HCT116 (cell line): ENCODE measurements around the gene UGT1A7. TPM values are rescaled to one million over a fixed set of nuclear protein-coding genes. Genes with fewer than 3 reads are reported as not detected.

Experiments
- ATAC-seq: fragments of 200-7000 bp; cut with Tn5 transposase; 2 replicates; pipeline ENCODE4 v1.9.1; 2020; ENCODE audit warnings: mild to moderate bottlenecking, moderate library complexity
- BruUV-seq: library from RNA; stranded (reverse); fragments of 400-500 nt; replicated peaks from 2 replicates; lab custom pipeline; 2021; lab: Mats Ljungman, UMichigan
- CTCF ChIA-PET: fragments of 300-600 bp; sonication (Branson Sonifier 250); formaldehyde crosslinking; loops from one replicate; lab custom pipeline; 2021; ENCODE audit warnings: antibody characterized with exemption; lab: Charles Lee
- POLR2A ChIA-PET: fragments of 300-600, 350-600 bp; sonication (Branson Sonifier 250); formaldehyde crosslinking; loops from one replicate; lab custom pipeline; 2021; ENCODE audit warnings: antibody characterized with exemption; lab: Charles Lee
- RAD21 ChIA-PET, 2 experiments: fragments of 300-600 bp; sonication (Branson Sonifier 250); formaldehyde crosslinking; loops; one replicate each; lab custom pipeline; 2023; ENCODE audit warnings: low total read pairs in 2 of 2; ENCODE audit not compliant: uncharacterized antibody in 2 of 2, unreplicated experiment in 2 of 2, low non-redundant PET in 1 of 2; lab: Charles Lee
- DNase-seq: peaks from one replicate; pipeline ENCODE4 v3.0.0-alpha.2; 2010; ENCODE audit warnings: low read depth, low spot score
- H2AFZ ChIP-seq: fragments of 200-600 bp; shearing (Covaris generic), sonication (generic); 2 replicates; pipeline ENCODE4 v1.6.1; 2017; ENCODE audit warnings: low read depth, mixed run types, mixed read lengths, antibody characterized with exemption, low read length; ENCODE audit not compliant: poor library complexity, severe bottlenecking
- H3K27ac ChIP-seq: 2 replicates; pipeline ENCODE4 v1.5.1; 2012; ENCODE audit warnings: low read depth, low read length
- H3K27me3 ChIP-seq: fragments of 200-600 bp; sonication (generic); 2 replicates; pipeline ENCODE4 v1.6.1; 2016; ENCODE audit warnings: mixed run types, low read length, mixed read lengths; ENCODE audit not compliant: insufficient read depth
- H3K36me3 ChIP-seq, 2 experiments: fragments of 200-500 bp in 1 of 2; fragments of 200-600 bp in 1 of 2; sonication (Bioruptor generic) in 1 of 2; sonication (generic) in 1 of 2; 2 replicates each; pipeline versions ENCODE4 v1.5.1 to v1.6.1; 2014 to 2016; ENCODE audit warnings: low read length in 2 of 2, inconsistent platforms in 1 of 2, mixed read lengths in 1 of 2, mixed run types in 1 of 2; ENCODE audit not compliant: insufficient read depth in 2 of 2, control insufficient read depth in 1 of 2
- H3K4me1 ChIP-seq, 2 experiments: fragments of 200-600 bp in 1 of 2; sonication (generic) in 1 of 2; 2 replicates each; pipeline versions ENCODE4 v1.5.1 to v1.6.1; 2012 to 2017; ENCODE audit warnings: low read length in 2 of 2, inconsistent platforms in 1 of 2, mild to moderate bottlenecking in 1 of 2, mixed read lengths in 1 of 2, mixed run types in 1 of 2, moderate library complexity in 1 of 2; ENCODE audit not compliant: insufficient read depth in 2 of 2, control insufficient read depth in 1 of 2
- H3K4me2 ChIP-seq: fragments of 200-600 bp; sonication (generic); 2 replicates; pipeline ENCODE4 v1.6.1; 2017; ENCODE audit warnings: mixed run types, low read length, mixed read lengths
- H3K4me3 ChIP-seq, 2 experiments: fragments of 200-600 bp in 1 of 2; sonication (generic) in 1 of 2; replicated peaks in 1 of 2; 2 replicates each; pipeline ENCODE4 v1.5.1; 2011 to 2016; ENCODE audit warnings: low read length in 2 of 2, control low read depth in 1 of 2, low read depth in 1 of 2, mild to moderate bottlenecking in 1 of 2, mixed read lengths in 1 of 2, mixed run types in 1 of 2
- H3K79me2 ChIP-seq: fragments of 200-600 bp; sonication (generic); 2 replicates; pipeline ENCODE4 v1.6.1; 2017; ENCODE audit warnings: mild to moderate bottlenecking, mixed run types, low read length, moderate library complexity, mixed read lengths; ENCODE audit not compliant: insufficient read depth
- H3K9ac ChIP-seq: fragments of 200-600 bp; sonication (generic); 2 replicates; pipeline ENCODE4 v1.6.1; 2016; ENCODE audit warnings: low read length, mixed read lengths
- H3K9me2 ChIP-seq: fragments of 200-600 bp; sonication (generic), shearing (Covaris generic); 2 replicates; pipeline ENCODE4 v1.6.1; 2017; ENCODE audit warnings: mixed run types, mild to moderate bottlenecking, moderate library complexity; ENCODE audit not compliant: insufficient read depth
- H3K9me3 ChIP-seq, 2 experiments: fragments of 200-500 bp in 1 of 2; fragments of 200-600 bp in 1 of 2; sonication (Bioruptor generic) in 1 of 2; sonication (generic) in 1 of 2; 2 replicates each; pipeline ENCODE4 v1.6.1; 2014 to 2017; ENCODE audit warnings: low read length in 2 of 2, mixed read lengths in 2 of 2, inconsistent platforms in 1 of 2, low read depth in 1 of 2, mild to moderate bottlenecking in 1 of 2, mixed run types in 1 of 2, moderate library complexity in 1 of 2; ENCODE audit not compliant: control insufficient read depth in 1 of 2, insufficient read depth in 1 of 2
- H4K20me1 ChIP-seq: fragments of 200-600 bp; sonication (generic), shearing (Covaris generic); 2 replicates; pipeline ENCODE4 v1.6.1; 2017; ENCODE audit warnings: mixed run types, mild to moderate bottlenecking, moderate library complexity; ENCODE audit not compliant: insufficient read depth
- CBX3 ChIP-seq: IDR thresholded peaks from 2 replicates; pipeline ENCODE4 v1.6.1; 2012; ENCODE audit warnings: low read depth
- EZH2 ChIP-seq: fragments of 200-600 bp; sonication (generic); IDR thresholded peaks from 2 replicates; pipeline ENCODE4 v1.6.1; 2017; ENCODE audit warnings: antibody characterized with exemption, mixed run types
- FOSL1 ChIP-seq: IDR thresholded peaks from 2 replicates; pipeline ENCODE4 v1.6.1; 2012; ENCODE audit warnings: low read depth
- JUND ChIP-seq: IDR thresholded peaks from 2 replicates; pipeline ENCODE4 v1.6.1; 2012
- POLR2AphosphoS5 ChIP-seq: IDR thresholded peaks from 2 replicates; pipeline ENCODE4 v1.6.1; 2011; ENCODE audit warnings: mild to moderate bottlenecking, low read depth, low read length, moderate library complexity
- RAD21 ChIP-seq: IDR thresholded peaks from 2 replicates; pipeline ENCODE4 v1.6.1; 2012; ENCODE audit warnings: low read depth, mild to moderate bottlenecking
- SIN3A ChIP-seq: IDR thresholded peaks from 2 replicates; pipeline ENCODE4 v1.6.1; 2012; ENCODE audit warnings: low read depth
- SP1 ChIP-seq: IDR thresholded peaks from 2 replicates; pipeline ENCODE4 v1.6.1; 2012; ENCODE audit warnings: low read depth
- SRF ChIP-seq: IDR thresholded peaks from 2 replicates; pipeline ENCODE4 v1.6.1; 2012; ENCODE audit warnings: low read depth
- ZFX ChIP-seq: fragments of 450-650 bp; IDR thresholded peaks from 2 replicates; pipeline ENCODE4 v1.6.1; 2017
- ZNF274 ChIP-seq: fragments of 200-500 bp; sonication (Bioruptor generic); IDR thresholded peaks from 2 replicates; pipeline ENCODE4 v1.6.1; 2014; ENCODE audit warnings: mild to moderate bottlenecking, low read depth, low read length, inconsistent platforms
- intact Hi-C: fragments of 100-400 bp; cut with micrococcal nuclease; formaldehyde crosslinking; loops from 2 replicates; pipeline ENCODE4 v1.10.0; 2022
- total RNA-seq: library from RNA; stranded (reverse); gene quantifications from one replicate; pipeline ENCODE4 v1.2.1, GENCODE V29; 2021; ENCODE audit not compliant: unreplicated experiment
- TF ChIP-seq, protein P1 (sequence below): IDR thresholded peaks from 2 replicates; pipeline ENCODE4 v1.6.1; 2012; ENCODE audit warnings: low read depth

The UGT1A7 gene
- total RNA-seq, 1 experiment from 2014 or later, result not detected

GRCh38 chr2:233672886-233673285 lies 8.8 kb upstream of the UGT1A7 start:
- no peak overlapping the region for H3K27ac ChIP-seq
- ChIA-PET RAD21 (no interaction called here), POLR2A (no interaction called here), CTCF (no interaction called here)
- ATAC-seq (no peak), DNase-seq (no peak)
- no peaks in the 10 kb centered on the region for H3K36me3 ChIP-seq
- no peaks in the 10 kb centered on the region for H3K27me3 ChIP-seq
- no peak for TF ChIP-seq SP1
- TF ChIP-seq, protein P1, sequence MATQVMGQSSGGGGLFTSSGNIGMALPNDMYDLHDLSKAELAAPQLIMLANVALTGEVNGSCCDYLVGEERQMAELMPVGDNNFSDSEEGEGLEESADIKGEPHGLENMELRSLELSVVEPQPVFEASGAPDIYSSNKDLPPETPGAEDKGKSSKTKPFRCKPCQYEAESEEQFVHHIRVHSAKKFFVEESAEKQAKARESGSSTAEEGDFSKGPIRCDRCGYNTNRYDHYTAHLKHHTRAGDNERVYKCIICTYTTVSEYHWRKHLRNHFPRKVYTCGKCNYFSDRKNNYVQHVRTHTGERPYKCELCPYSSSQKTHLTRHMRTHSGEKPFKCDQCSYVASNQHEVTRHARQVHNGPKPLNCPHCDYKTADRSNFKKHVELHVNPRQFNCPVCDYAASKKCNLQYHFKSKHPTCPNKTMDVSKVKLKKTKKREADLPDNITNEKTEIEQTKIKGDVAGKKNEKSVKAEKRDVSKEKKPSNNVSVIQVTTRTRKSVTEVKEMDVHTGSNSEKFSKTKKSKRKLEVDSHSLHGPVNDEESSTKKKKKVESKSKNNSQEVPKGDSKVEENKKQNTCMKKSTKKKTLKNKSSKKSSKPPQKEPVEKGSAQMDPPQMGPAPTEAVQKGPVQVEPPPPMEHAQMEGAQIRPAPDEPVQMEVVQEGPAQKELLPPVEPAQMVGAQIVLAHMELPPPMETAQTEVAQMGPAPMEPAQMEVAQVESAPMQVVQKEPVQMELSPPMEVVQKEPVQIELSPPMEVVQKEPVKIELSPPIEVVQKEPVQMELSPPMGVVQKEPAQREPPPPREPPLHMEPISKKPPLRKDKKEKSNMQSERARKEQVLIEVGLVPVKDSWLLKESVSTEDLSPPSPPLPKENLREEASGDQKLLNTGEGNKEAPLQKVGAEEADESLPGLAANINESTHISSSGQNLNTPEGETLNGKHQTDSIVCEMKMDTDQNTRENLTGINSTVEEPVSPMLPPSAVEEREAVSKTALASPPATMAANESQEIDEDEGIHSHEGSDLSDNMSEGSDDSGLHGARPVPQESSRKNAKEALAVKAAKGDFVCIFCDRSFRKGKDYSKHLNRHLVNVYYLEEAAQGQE, result no peak
- no peak for TF ChIP-seq RAD21
- TF ChIP-seq SIN3A, result no peak
- no peak for TF ChIP-seq ZFX
- TF ChIP-seq FOSL1, result no peak
- TF ChIP-seq ZNF274, result no peak
- TF ChIP-seq JUND, result no peak
- no peak for TF ChIP-seq POLR2AphosphoS5
- no peak for TF ChIP-seq CBX3
- no peak for TF ChIP-seq SRF
- no peak for TF ChIP-seq EZH2
- no peak overlapping the region for H3K9ac ChIP-seq
- intact Hi-C loops, result no loop called here
- no peaks in the 10 kb centered on the region for H4K20me1 ChIP-seq
- no peaks in the 10 kb centered on the region for H3K4me1 ChIP-seq
- H3K4me2 ChIP-seq, result no peak overlapping the region
- no peaks in the 10 kb centered on the region for H3K79me2 ChIP-seq
- BruUV-seq, result no TSS peak
- H3K4me3 ChIP-seq, result no peak overlapping the region
- H2AFZ ChIP-seq, result no peak overlapping the region
- no peaks in the 10 kb centered on the region for H3K9me3 ChIP-seq
- no peaks in the 10 kb centered on the region for H3K9me2 ChIP-seq
